AG08395 (cell line): ENCODE measurements around the gene PEX10.

ENCODE experiments used
- DNase-seq: peaks from one replicate; pipeline ENCODE4 v3.0.0; 2012; ENCODE audit warnings: mixed read lengths, low spot score

The PEX10 gene

DNA sequence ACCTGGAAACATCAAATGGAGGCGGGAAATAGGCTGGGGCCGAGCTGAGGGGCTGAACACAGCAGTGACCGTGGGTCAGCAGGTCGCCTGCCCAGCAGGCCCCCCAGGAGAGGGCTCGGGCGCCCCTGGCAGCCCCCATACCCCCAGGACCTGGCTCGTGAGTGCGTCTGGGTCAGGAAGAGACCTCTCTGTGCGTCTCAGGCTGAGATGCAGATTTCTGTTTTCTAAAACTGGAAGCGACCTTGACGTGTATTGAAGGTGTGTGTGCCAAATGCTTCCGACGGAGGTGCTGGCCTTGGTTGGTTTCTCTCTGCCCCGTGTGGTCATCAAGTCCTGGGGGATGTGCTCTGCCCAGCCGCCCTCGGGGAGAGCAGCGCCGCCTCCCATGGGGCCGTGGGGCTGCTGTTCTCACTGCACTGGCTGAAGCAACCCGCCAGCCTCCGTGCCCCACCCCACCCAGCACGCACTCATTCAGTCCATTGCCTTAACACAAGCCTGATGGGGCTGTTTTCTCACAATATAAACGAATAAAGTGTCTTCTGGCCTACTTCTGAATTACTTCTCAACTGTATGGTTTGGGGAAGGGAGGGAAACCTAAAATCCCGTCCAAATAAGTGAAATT, 7.4 kb downstream of the PEX10 start:
- no peak for DNase-seq

GRCh38 chr1:2404142-2404889, 8.0 kb downstream of the PEX10 start:
- no peak for DNase-seq

GRCh38 chr1:2403273-2403672, 9.1 kb downstream of the PEX10 start:
- no peak for DNase-seq

- no peak for DNase-seq
These were observed 9.9 kb downstream of the PEX10 start for GRCh38 chr1:2402420-2402819.

GRCh38 chr1:2400950-2401649, 11.3 kb downstream of the PEX10 start:
- no peak for DNase-seq

DNA sequence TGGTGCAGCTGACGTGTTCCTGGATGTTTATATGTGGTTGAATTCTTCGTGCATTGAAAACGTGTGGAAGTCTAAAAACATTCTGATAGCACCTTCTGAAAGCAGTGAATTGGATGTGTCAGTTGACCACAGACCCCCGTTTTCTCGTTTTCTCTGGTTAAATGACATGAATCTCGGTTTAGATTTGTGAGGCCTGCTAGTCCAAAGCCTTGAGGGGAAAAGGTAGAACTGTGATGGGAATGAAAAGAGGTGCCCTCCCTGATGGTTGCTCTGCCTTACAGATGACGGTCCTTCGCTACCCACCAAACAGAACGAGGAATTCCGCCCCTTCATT, 11.8 kb downstream of the PEX10 start:
- no peak for DNase-seq

DNA sequence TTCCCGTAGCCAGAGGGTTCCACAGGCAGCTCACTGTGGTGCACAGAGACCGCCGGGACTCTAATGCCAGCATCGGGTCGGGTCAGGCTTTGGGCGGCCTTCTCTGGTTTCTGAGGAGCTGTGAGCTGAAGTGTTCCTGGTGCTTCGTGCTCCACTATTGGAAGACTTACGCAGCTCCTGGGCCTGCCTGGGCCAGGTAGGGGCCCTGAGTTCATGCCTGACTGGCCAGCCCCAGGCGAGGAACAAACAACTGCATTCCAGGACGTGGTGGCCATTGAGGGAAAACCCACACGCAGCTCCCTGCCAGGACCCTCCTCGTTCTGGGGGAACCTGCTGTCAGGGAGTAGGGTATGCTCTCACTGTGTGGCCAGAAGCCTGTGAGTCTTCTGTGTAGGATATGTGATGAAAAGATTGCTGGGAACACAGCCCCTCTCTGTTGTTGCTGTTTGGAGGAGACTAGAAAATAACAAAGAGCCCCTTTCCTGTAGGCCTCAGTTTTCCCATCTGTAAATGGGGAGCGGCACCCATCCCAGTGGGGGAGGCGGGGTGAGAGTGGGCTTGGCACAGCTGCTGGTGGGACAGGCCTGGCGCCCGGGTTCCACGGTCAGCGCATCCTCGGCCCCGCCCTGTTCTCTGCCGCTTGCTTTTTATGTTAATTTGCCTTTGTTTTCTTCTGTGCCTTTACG, 12.3 kb downstream of the PEX10 start:
- no peak for DNase-seq

- DNase-seq = no peak
These were observed 13.5 kb downstream of the PEX10 start for GRCh38 chr1:2398871-2399270.

DNA sequence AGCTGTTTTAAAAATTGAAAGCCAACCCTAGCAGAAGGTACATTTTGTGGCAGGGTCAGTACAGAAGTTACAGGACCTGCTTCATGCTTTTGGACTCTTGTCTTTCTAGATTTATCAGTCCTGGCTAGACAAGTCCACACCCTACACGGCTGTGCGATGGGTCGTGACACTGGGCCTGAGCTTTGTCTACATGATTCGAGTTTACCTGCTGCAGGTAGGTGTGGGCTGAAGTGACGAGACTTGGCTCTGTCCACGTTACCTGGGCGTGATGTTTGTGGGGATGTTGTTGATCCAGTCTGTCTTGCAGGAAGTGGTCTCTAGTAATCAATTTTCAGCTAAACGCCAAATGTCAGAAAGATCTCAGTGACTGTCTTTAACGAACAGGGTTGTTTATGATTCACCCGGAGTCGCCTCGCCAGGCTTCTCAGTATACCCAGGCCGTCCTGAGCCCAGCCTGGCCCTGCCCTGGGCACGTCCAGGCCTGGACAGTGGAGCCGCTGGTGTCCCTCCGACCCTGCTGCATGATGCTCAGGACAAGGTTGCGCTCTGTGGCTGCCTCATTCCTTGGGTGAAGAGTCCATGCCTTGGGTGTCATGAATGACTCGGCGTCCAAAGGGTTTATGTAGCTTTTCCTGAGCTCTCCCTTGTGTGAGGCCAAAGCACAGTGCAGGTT, 15.2 kb downstream of the PEX10 start:
- DNase-seq = no peak

DNA sequence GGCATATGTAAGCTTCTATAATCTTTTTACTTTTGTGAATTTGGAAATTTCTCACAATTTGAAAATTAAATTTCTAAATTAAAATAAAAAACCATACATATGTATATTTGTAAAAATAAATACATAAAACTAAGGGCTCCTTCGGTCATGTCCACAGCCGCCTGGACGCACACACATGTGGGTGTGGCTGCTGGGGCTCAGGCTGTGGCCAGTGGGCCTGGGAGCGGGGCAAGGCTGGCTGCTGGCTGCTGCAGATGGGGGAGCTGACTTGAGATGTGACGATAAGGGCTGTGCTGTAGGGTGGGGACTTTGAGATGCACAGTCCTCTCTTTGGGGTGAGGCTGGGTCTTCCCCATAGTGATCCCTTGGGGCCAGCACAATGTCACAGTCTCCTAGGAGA, 15.9 kb downstream of the PEX10 start:
- DNase-seq = no peak

DNA sequence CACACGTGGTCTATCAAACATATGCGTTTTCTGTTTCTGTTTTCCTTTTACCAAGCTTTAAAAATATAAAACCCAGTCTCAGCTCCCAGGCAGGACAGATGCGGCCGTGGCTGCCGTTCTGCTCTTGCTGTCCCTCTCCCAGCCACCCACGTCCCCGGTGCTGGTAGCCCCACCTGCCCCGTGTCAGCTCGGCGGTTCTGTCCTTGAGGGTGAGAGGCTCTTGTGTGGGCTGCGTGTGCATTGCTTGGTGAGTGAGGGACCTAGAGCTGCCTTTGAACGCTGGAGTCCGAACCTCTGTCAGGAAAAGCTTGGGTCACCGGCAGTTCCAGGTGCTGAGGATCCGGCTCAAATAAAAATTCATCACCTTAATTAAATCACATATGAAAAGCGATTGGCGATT, 16.3 kb downstream of the PEX10 start:
- no peak for DNase-seq

- DNase-seq = no peak
These were observed 17.1 kb downstream of the PEX10 start for GRCh38 chr1:2395245-2395644.

GRCh38 chr1:2394761-2395160, 17.6 kb downstream of the PEX10 start:
- DNase-seq = no peak

GRCh38 chr1:2394220-2394619, 18.1 kb downstream of the PEX10 start:
- no peak for DNase-seq

- no peak for DNase-seq
These were observed 18.9 kb downstream of the PEX10 start for GRCh38 chr1:2393471-2393877.

DNA sequence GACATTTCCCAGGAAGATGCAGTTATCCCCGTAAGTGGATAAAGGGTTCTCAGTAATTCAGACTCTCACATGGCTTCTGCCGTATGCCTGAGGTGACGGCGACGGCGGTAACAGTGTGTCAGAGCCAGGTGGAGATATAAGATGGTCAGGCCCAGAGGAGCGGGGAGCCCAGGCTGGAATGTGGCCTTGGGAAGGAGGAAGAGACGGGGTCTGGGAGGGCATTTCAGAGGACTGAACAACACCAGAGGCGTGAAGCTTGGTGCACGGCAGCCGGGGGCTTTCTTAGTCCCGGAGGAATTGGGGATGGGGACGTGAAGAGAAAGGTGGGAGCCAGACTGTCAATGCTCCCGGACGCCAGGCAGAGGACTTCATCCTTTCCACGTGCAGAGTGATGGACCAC, 19.7 kb downstream of the PEX10 start:
- DNase-seq = no peak

DNA sequence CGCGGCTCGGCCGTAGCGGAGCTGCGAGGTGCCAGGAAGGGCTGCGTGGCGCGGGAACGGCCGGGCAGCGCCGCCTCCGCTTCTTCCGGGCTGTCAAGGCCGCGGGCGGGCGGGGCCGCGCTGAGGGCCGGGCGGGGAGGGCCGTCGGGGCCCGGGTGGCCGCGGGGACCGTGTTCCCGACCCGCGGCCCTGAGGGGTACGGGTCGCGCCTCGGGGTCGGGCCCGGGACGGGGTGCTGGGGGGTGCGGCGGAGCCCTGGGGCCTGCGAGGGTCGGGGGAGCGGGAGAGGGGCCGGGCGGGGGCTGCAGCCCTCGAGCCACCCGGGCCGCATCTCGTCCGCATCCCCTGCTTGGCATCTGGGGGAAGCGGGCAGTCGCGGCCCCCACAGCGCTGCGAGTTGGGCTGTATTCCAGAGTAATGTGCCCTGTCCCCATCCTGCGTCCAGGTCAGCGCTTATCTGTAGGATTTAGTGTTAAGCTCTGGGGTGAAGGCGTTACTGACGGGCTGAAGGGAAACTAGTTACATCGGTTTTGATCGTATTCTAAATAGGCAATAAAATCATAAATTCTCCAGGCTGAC, 20.3 kb downstream of the PEX10 start:
- peak; percentile 34 for DNase-seq

DNA sequence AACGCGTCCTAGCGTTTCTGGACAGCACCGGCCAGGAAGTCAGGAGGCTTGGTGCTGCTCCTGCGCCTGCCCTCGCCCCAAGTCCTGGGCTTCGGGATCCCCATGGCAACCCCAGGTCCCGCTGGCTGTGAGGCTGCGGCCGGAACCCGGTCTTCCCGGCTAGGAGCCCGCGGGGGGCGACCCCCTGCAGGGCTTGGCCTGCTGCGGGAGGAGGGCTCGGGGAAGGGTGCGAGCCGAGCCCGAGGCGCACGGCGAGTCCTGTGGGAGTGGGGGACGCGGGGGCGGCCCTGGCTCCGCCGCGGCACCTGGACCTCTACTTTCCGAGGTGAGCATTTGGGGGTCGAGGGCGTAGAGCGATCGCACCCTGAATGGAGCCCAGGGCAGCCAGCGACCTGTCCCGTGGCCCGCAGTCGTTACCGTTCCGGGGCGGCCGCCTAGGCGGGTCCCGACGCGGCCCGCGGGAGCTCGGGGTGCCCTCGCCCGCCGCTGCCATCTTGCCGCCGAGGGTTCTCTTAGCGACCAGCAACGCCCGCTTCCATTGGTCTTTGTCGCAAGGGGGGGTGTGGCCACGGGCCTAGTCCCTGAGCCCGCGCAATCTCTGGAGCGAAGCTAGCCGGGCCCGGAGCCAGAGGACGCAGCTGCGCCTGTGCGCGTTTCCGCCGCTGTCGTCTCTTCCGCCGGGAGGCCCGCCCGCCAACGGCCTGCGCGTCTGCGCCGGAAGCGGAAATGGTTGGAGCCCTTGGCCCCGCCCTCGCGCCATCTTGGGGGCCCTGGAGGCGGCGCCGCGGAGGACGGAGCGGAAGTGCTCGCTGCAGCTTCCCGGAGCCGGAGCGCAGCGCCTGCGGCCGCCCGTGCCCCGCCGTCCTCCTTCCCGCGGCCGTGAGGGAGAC, 21.1 kb downstream of the PEX10 start, which contains the start of the genes MORN1 and RER1:
Gene MORN1 (minus strand): TSS at position 514 of the 890 bp plus-strand sequence. CDS start 21 bp downstream, at position 493.
Gene RER1 (plus strand): TSS at position 801 of the 890 bp plus-strand sequence. CDS start 3,950 bp downstream, outside the sequence.
- DNase-seq = peak; percentile 99

DNA sequence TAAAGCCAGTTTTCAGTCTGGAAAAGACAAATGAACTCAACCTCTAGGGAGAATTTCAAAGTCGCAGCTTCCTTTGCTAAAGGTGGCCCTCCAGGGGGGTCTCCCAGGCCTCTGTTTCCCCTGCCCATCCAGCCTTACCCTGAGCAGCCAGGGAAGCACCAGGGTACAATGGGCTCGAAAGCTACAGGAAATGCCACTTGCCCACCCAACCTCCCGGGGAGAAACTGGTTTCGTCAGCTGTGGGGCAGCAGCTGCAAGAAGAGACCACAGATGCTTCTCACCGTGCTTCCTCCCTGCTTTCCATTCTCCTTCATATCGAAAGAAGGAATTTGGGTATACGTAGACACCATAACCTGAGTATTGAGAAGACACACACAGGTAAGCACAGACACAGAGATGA, 22.7 kb downstream of the PEX10 start:
- no peak for DNase-seq
